DMS 273 (cell line): Measurements from ENCODE around the gene CCDC178.
A peak's percentile ranks its signal among the peaks of the same experiment; 100 is the strongest.
"Not testable (repeated sequence)": the region's sequence is repeated elsewhere in the genome, so short reads cannot be mapped to it uniquely, and the experiment has no call there.

Experiments
- DNase-seq: peaks from one replicate; lab custom pipeline; 2025; ENCODE audit not compliant: unreplicated experiment; lab: John Stamatoyannopoulos, UW

The CCDC178 gene

GRCh38 chr18:33239298-33239697, 201.2 kb downstream of the CCDC178 start:
- DNase-seq: no peak

- DNase-seq: no peak
These were observed 208.2 kb downstream of the CCDC178 start for GRCh38 chr18:33232318-33232626.

GRCh38 chr18:33231474-33232317, 208.8 kb downstream of the CCDC178 start:
- peak; percentile 78 for DNase-seq

GRCh38 chr18:33212363-33212762, 228.2 kb downstream of the CCDC178 start:
- no peak for DNase-seq

GRCh38 chr18:33210575-33211189, 229.8 kb downstream of the CCDC178 start:
- peak; percentile 44 for DNase-seq

GRCh38 chr18:33205777-33206176, 234.7 kb downstream of the CCDC178 start:
- no peak for DNase-seq

GRCh38 chr18:33201509-33201926, 239.0 kb downstream of the CCDC178 start:
- peak; percentile 49 for DNase-seq

GRCh38 chr18:33195795-33196194, 244.7 kb downstream of the CCDC178 start:
- no peak for DNase-seq

GRCh38 chr18:33194793-33195192, 245.7 kb downstream of the CCDC178 start:
- DNase-seq: no peak

- no peak for DNase-seq
These were observed 255.6 kb downstream of the CCDC178 start for GRCh38 chr18:33184958-33185357.

GRCh38 chr18:33184175-33184574, 256.3 kb downstream of the CCDC178 start:
- no peak for DNase-seq

- no peak for DNase-seq
These were observed 257.4 kb downstream of the CCDC178 start for GRCh38 chr18:33183136-33183535.

GRCh38 chr18:33181016-33181415, 259.5 kb downstream of the CCDC178 start:
- DNase-seq: no peak

- no peak for DNase-seq
These were observed 271.3 kb downstream of the CCDC178 start for GRCh38 chr18:33169218-33169617.

GRCh38 chr18:33164121-33164520, 276.4 kb downstream of the CCDC178 start:
- not testable (repeated sequence) for DNase-seq

GRCh38 chr18:33161131-33161530, 279.4 kb downstream of the CCDC178 start:
- no peak for DNase-seq

GRCh38 chr18:33159151-33159550, 281.4 kb downstream of the CCDC178 start:
- DNase-seq: no peak

GRCh38 chr18:33157893-33158292, 282.6 kb downstream of the CCDC178 start:
- no peak for DNase-seq

- DNase-seq: no peak
These were observed 283.5 kb downstream of the CCDC178 start for GRCh38 chr18:33156906-33157470.

GRCh38 chr18:33154049-33154448, 286.5 kb downstream of the CCDC178 start:
- no peak for DNase-seq

- DNase-seq: no peak
These were observed 288.1 kb downstream of the CCDC178 start for GRCh38 chr18:33152376-33152775.

- not testable (repeated sequence) for DNase-seq
These were observed 292.7 kb downstream of the CCDC178 start for GRCh38 chr18:33147811-33148210.
